GM21786 (cell line): ENCODE results near the gene LDLRAD3.
"Not testable (repeated sequence)": the region's sequence is repeated elsewhere in the genome, so short reads cannot be mapped to it uniquely, and the experiment has no call there.

ENCODE experiments used
- ATAC-seq: cut with Tn5 transposase; IDR thresholded peaks from one replicate; pipeline ENCODE4 v1.9.1; 2021; ENCODE audit not compliant: unreplicated experiment

The LDLRAD3 gene

DNA sequence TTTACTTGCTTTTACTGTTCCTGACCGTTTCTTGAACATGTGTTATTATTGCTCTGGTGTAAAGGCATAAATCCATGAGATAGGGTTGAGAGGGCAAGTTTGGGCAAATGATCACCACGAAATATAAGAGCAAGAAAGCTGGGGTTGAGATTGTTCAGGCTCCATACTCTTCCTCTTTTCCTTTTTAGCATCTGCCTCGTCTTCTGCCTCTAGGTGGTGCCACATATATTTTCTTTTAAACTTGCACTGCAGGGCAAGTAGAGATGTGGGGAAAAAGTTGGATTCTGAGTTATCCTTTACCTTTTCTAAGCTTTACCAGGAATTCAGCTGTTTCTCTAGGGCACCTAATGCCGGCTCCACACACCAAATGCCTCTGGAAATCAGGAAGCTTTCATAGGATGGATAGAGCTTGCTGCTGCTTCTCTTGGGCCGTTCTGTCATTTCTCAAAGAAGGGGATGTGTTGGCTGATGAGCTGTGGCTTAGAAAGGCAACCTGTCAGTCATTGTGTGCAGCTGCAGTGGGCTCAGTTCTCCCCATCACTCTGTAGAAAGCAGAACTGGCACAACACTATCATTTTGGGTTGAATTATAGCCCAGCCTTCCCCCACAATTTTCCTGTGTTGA is 98.2 kb downstream of the LDLRAD3 start:
- no peak for ATAC-seq

DNA sequence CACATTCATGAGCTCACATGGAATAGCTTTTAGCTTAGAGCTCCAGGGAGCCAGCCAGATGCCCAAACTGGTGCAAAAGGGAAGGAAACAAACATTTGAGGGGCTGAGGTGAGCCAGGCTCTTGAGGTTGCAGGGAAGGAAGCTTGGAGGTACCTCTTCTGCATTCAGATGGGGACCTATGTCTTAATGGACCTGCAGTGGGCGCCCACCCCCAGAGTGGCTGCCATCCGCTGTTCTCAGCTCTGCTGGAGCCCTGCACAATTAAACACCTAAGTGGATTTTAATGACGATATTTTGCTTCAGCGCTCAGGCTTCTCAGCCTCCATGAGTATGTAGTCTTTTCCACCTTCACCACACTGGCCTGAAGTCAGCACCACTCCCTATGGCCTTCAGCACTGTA is 100.8 kb downstream of the LDLRAD3 start:
- ATAC-seq: no peak

DNA sequence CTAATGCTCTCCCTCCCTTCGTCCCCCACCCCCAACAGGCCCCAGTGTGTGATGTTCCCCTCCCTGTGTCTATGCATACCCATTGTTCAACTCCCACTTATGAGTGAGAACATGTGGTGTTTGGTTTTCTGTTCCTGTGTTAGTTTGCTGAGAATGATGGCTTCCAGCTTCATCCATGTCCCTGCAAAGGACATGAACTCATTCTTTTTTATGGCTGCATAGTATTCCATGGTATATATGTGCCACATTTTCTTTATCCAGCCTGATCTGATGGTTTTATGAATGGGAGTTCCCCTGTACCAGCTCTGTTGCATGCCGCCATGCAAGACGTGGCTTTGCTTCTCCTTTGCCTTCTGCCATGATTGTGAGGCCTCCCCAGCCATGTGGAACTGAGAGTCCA is 102.1 kb downstream of the LDLRAD3 start:
- not testable (repeated sequence) for ATAC-seq

DNA sequence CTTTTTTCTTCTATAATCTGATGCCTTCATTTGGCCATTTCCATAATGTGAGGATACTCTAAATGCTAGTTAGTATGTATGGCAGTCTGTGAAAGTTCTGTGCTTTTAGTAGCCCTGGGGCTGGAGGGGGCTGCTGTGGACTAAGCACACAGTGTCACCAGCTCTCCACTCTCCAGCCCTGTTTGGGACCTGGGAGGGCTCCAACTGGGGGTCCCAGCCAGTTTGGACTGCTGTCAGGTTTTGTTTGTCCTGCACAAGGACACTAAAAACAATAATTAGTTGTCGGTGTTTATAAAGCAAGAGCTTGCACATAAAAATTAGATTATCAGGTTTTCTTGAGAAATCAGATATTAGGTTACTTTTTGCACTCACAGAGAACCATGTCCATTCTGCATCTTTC is 103.1 kb downstream of the LDLRAD3 start:
- ATAC-seq: no peak

- no peak for ATAC-seq
Observed at GRCh38 chr11:36047344-36047743, 103.5 kb downstream of the LDLRAD3 start.

GRCh38 chr11:36048496-36049247 is 104.8 kb downstream of the LDLRAD3 start:
- no peak for ATAC-seq

GRCh38 chr11:36051235-36052144 is 107.6 kb downstream of the LDLRAD3 start:
- no peak for ATAC-seq

DNA sequence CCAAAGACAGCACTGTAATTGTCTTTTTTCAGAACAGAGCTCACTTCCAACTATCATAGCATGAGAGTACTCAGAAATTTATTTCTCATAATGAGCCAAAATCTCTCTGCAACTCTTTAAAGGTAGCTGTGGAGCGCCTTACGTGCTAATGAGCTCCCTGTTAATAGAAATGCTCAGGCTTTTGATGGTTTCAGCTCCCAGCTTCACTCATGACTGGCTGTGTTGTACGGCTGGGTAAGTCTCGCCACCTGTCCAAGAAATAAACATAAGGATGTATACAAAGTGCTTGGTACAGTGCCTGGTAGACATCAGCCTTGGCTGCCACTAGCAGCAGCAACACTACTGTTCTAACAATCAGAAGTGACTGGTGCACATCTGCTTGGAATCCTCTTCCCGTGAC is 109.4 kb downstream of the LDLRAD3 start:
- ATAC-seq: no peak

- ATAC-seq: no peak
Observed at GRCh38 chr11:36053862-36054261, 110.0 kb downstream of the LDLRAD3 start.

DNA sequence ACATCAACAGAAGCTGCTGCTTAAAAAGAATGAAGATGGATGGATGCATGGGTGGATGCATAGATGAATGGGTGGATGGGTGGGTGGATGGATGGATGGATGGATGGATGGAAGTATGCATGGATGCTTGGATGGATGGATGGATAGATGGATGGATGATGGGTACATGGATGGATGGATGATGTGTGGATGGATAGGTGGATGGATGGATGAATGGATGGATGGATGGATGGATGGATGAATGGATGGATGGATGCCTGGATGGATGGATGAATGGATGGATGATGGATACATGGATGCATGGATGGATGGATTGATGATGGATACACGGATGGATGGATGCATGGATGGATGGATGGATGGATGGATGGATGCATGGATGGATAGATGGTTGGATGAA is 110.8 kb downstream of the LDLRAD3 start:
- ATAC-seq: no peak

DNA sequence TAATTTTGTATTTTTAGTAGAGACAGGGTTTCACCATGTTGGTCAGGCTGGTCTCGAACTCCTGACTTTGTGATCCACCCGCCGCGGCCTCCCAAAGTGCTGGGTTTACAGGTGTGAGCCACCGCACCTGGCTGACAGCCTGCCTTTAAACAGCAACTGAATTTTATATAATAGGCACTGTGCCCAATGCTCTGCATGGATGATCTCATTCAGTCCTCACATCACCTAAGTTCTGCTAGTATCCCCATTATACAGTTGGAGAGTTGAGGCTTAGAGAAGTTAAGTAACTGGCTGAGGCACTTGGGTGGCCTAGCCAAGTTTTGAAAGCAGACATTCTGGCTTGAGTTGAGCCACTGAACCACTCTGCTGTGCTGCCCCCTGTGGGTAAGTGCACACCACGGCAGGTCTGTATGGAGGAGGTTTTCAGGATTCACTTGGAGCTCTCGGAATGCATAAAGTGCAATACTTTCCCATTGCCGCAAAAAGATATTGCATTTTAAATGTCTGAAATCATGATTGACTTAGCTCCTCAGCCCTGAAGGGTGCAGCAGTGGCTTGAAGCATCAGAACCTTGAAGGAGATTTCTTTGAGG is 112.4 kb downstream of the LDLRAD3 start:
- ATAC-seq: no peak

DNA sequence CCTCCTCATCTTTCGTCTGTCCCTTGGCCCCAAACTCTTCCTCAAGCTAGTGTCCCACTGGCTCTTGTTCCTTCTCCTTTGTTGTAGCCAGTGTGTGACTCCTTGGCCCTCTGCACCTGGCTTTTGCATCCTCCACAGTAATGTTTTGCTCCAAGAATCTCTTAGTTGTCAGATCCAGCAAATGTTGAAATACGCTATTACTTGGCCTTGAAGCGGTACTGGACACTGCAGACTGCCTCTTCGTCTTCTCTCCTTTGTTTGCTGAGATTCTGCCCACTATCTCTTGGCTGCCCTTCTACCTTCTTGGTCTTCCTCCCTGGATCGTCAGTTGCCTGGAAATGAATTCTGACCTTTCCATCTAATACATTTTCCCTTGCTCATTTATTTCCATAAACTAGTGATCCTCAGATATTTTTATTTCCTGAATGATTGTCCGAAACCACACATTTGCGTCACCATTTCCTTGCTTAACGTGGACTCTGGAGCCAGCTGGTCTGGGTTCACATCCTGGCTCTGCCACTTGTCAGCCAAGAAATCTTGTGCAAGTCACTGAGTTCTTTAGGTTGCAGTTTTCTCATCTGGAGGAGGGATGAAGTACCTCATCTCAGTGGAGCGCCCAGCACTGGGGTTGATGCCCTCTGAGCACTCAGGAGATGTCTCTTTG is 113.6 kb downstream of the LDLRAD3 start:
- no peak for ATAC-seq

DNA sequence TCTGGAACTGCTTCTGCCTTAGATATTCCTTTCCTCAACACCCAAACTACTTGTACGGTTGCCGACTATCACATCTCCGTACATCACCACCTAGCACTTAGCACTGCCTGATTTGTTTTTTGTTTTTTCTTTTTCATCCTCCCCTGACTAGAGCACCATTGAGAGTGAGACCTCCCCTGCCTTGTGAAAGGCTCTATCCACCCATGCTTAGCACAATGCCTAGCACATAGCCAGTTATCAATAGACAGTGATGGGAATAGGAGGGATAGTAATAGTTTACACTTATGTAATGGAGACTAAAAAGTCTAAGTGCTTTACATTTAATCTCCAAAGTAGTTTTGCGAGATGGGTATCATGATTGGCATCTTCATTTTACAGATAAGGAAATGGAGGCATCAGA is 115.8 kb downstream of the LDLRAD3 start:
- ATAC-seq: no peak

DNA sequence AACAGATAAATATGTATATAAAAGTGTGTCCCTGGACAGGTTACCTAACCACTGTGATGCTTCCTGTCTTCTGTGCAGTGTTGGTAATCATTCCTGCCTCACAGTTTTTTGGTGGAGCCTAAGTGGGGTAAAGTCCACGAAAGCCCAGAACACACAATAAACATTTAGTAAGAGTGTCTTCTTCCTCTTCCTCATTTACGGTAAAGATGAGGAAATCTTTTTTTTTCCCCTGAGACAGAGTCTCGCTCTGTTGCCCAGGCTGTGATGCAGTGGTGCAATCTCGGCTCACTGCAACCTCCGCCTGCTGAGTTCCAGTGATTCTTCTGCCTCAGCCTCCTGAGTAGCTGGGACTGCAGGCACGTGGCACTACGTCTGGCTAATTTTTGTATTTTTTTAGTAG is 117.1 kb downstream of the LDLRAD3 start:
- no peak for ATAC-seq

DNA sequence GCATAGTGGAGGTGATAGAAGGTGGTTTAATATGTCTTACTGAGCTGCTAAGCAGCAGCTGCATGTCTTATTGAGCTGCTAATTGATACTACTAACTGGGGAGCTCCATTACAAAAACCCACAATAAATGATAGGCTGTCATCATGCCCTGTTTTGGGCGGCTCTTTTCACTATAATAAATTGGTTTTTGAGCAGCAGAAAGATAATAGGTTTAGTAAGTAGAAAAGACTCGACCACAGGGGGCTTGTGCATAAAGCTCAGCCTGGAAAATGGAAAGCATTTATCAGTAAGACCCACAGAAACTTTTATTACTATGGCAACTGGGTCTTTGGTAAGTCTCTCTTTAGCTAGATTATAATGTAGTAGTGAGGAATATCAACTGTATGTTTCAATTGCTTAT is 117.6 kb downstream of the LDLRAD3 start:
- ATAC-seq: no peak

DNA sequence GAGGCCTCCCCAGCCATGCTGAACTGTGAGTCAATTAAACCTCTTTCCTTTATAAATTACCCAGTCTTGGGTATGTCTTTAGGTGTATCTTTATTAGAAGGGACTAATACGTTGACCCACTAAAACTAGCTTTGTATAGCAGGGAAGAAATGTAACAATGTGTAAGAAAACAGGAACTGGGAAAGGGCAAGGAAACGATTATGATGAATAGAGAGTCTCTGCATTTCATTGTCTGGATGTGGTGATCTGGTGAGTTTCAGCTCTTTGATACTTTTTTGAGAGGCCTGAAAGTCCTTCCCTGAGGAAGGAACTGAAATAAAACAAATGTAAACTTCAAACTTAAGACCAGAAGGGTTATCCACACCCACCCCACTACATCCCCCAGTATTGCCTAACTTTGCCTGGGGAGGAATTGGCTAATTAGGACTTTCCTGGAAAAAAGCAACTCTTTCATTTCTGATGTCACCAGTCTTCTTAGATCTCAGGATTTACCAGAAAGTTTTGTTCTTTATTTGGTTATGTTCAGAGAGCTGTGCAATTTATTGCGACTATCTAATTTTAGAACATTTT is 119.0 kb downstream of the LDLRAD3 start:
- no peak for ATAC-seq

GRCh38 chr11:36065436-36065835 is 121.6 kb downstream of the LDLRAD3 start:
- ATAC-seq: no peak

- ATAC-seq: no peak
Observed at GRCh38 chr11:36066891-36067290, 123.0 kb downstream of the LDLRAD3 start.

- ATAC-seq: no peak
Observed at GRCh38 chr11:36069576-36070212, 125.8 kb downstream of the LDLRAD3 start.
